HG03139 (cell line): ENCODE data around the gene ZYG11B.
"Not testable (repeated sequence)": the region's sequence is repeated elsewhere in the genome, so short reads cannot be mapped to it uniquely, and the experiment has no call there.

Source experiments
- ATAC-seq: cut with Tn5 transposase; IDR thresholded peaks from one replicate; pipeline ENCODE4 v1.9.1; 2021; ENCODE audit not compliant: unreplicated experiment

The ZYG11B gene

DNA sequence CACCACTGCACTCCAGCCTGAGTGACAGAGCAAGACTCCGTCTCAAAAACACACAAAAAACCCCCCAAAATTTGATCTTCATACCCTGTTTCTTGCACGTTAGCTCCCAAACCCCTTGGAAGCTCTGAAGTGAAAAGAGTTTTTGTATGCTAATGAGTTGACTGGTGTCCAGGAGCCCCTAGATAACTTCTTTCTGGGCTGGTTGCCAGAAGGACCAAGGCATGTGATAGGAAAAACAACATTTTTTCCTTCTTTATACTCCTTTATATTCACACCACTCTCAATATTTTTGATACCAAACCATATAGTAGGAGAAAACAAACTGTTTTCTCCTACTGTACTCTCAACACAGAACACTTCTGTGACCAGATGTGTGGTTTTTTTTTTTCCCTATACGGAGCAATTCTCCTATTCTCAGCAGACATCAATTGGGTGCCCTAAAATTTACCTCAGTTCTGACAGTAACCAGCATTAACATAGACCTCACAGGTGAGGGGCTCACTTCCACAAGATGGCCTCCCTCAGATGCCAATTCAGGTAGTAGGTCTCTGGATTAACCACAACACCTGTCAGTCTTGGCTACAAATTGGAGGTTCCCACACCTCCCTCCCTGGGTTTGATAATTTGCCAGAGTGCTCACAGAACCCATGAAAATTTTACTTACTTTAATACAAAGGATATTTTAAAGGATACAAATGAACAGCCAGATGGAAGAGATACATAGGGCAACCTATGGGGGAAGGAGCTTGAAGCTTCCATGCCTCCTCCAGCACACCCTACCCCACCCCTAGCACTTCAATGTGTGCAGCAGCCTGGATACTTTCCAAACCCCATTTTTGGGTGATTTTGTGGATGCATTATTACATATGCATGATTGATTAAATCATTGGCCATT is 25.6 kb downstream of the ZYG11B start:
- no peak for ATAC-seq

- no peak for ATAC-seq
These were observed 26.2 kb downstream of the ZYG11B start for GRCh38 chr1:52752484-52752826.

GRCh38 chr1:52753169-52753568 is 26.9 kb downstream of the ZYG11B start:
- ATAC-seq, result no peak

DNA sequence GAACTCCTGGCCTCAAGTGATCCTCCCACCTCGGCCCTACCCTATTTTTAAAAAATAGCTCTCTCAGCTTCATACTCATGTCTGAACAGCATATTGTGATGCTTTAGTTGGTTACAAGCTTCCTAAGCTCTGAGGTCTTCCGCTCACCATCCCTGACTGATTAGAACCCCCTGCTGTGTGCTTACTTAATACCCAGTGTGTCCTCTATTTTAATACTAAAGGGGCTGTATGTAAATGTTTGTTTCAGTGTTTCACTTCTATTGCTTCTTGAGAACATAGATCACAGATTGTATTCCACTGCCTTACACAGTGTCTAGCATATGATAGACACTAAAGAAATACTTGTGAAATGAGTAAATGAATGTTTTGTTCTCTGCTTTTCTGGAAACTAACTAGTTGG is 29.8 kb downstream of the ZYG11B start:
- ATAC-seq, result no peak

DNA sequence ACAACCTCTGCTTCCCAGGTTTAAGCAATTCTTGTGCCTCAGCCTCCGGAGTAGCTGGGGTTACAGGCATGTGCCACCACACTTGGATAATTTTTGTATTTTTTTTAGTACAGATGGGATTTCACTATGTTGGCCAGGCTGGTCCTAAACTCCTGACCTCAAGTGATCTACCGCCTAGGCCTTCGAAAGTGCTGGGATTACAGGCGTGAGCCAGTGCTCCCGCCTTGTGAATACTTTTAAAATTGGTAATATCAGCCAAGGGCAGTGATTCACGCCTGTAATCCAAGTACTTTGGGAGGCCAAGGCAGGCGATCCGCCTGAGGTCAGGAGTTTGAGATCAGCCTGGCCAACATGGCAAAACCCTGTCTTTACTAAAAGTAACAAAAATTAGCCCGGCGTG is 33.7 kb downstream of the ZYG11B start:
- no peak for ATAC-seq

GRCh38 chr1:52767596-52768280 is 41.5 kb downstream of the ZYG11B start:
- no peak for ATAC-seq

GRCh38 chr1:52769346-52770033 is 43.2 kb downstream of the ZYG11B start:
- ATAC-seq, result no peak

DNA sequence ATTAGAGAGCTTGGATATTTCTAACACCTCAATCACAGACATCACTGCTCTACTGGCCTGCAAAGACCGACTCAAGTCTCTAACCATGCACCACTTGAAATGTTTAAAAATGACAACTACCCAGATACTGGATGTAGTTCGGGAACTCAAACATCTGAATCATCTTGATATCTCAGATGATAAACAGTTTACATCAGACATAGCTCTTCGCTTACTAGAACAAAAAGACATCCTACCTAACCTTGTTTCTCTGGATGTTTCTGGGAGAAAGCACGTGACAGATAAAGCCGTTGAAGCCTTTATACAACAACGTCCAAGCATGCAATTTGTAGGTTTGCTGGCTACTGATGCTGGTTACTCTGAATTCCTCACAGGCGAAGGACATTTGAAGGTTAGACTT is 45.1 kb downstream of the ZYG11B start:
- no peak for ATAC-seq

- no peak for ATAC-seq
These were observed 59.9 kb downstream of the ZYG11B start for GRCh38 chr1:52786148-52786547.

DNA sequence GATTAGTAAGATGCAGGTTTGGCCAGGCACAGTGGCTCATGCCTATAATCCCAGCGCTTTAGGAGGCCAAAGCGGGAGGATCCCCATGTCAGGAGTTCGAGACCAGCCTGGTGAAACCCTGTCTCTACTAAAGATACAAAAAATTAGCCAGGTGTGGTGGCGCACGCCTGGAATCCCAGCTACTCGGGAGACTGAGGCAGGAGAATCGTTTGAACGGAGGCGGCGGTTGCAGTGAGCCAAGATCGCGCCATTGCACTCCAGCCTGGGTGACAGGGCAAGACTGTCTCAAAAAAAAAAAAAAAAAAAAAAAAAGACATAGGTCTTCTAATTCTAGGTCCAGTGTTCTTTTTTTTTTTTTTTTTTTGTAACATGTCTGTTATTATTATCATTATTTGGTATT is 64.2 kb downstream of the ZYG11B start:
- ATAC-seq, result not testable (repeated sequence)

DNA sequence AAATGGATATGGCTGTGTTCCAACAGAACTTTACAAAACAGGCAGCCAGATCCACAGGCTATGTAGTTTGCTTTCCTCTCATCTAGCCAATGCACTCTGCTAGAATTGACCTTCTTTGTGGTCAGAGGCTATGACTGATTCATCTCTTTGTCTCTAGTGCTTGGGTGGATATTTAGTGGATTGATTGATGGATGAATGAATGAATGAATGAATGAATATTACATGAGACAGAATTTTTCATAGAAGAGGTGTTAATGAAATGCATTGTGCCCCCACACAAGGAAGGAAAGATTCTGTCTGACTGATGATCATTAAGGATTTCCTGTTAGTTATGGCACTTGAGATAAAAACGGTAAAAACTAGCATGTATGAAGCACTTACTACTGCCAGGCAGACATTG is 65.8 kb downstream of the ZYG11B start:
- no peak for ATAC-seq

DNA sequence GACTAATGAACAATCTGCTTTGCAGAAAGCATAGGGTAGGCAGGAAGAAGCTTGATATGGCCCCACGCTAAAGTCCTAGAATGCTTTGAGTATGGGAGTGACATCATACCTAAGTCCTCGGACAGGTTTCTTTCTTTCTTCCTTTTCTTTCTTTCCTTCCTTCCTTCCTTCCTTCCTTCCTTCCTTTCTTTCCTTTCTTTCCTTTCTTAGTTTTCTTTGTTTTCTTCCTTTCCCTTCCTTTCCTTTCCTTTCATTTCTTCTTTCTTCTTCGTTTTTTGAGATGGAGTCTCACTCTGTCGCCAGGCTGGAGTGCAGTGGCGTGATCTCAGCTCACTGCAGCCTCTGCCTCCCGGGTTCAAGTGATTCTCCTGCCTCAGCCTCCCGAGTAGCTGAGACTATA is 67.5 kb downstream of the ZYG11B start:
- not testable (repeated sequence) for ATAC-seq

- ATAC-seq, result no peak
These were observed 69.2 kb downstream of the ZYG11B start for GRCh38 chr1:52795464-52795863.

GRCh38 chr1:52798331-52798730 is 72.1 kb downstream of the ZYG11B start:
- no peak for ATAC-seq

DNA sequence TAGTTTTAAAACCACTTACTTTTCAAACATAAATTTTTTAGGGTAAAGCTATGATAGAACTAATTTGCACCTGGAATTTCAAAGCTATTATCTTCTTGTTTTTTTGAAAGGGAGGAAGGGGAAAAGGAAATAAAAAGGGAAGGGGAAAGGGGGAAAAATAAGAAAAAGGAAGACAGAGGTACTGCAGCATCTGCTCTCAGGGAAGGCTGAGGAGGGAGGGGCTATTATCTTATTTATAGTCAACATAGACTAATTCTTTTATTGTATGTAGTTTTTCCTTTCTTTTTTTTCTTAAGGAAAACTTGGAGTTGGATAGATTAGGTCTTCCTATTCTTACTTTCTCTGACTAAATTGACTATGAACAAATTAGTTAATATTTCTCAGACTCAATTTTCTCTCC is 74.8 kb downstream of the ZYG11B start:
- ATAC-seq, result no peak

GRCh38 chr1:52804083-52804482 is 77.8 kb downstream of the ZYG11B start:
- not testable (repeated sequence) for ATAC-seq

DNA sequence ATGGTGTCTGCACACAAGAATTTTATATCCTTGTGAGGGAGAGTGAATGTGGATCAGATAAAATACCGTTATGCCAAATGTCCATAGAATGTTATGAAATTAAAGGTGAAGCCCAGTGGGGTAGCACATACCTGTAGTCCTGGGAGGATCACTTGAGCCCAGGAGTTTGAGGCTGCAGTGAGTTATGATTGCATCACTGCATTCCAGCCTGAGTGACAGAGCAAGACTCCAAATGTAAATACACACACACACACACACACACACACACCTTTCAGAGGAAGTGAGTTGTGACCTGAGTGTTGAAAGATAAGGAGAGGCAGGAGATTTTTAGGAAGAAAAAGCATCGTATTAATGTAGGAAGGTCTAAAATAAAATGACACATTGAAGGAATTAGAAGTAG is 88.2 kb downstream of the ZYG11B start:
- ATAC-seq, result no peak

GRCh38 chr1:52820830-52821229 is 94.6 kb downstream of the ZYG11B start:
- ATAC-seq, result not testable (repeated sequence)

- ATAC-seq, result no peak
These were observed 99.6 kb downstream of the ZYG11B start for GRCh38 chr1:52825868-52826267.

DNA sequence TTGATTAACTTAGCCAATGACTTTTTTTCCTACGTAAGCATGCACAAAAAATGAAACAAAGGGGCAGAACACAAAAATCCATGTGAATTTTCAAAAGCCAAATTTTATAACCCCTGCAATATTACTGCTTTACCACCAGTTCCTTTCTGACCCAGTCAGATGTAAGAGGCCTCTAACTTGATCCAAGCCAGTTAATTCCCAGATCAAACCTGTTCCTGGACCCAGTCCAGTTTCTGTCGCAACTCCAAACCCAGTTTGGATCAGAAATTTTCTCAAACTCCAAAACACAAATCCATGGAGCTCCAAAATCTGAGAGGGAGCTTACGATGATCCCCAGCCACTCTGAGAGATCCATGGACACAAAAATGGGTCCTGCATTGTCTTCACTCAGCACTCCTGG is 108.5 kb downstream of the ZYG11B start:
- no peak for ATAC-seq

DNA sequence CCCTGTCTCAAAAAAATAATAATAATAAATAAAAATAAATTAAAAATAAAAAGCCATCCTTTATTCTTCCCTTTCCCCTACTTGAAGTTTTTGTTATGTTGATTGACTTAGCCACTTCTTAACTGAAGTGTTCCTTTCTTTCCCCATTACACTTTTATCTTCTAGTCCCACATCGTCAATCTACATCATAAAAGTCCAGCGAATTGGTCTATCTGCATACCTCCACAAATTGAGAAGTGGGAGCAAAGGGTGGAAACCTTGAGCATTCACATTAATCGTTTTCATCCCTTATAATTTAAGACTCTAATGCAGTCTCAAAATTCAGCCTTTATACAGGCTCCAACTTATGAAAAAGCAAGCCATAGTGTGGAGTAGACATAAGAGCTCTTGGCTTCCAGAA is 109.8 kb downstream of the ZYG11B start:
- no peak for ATAC-seq

- ATAC-seq, result not testable (repeated sequence)
These were observed 112.9 kb downstream of the ZYG11B start for GRCh38 chr1:52839175-52839574.
